Measurements from ENCODE around the gene HDAC9.

The HDAC9 gene

GRCh38 chr7:18831419-18831818 is 335.9 kb downstream of the HDAC9 start:
- no peak for TF ChIP-seq RARB (CRISPR knock-in tag; IDR thresholded peaks at IDR 0.05)
- no peak for TF ChIP-seq GLIS3 (CRISPR knock-in tag; IDR thresholded peaks at IDR 0.05)
- no peak for TF ChIP-seq ZNF565 (CRISPR knock-in tag; conservative IDR thresholded peaks at IDR 0.05; ENCODE audit: low read depth)
- TF ChIP-seq, protein P1, sequence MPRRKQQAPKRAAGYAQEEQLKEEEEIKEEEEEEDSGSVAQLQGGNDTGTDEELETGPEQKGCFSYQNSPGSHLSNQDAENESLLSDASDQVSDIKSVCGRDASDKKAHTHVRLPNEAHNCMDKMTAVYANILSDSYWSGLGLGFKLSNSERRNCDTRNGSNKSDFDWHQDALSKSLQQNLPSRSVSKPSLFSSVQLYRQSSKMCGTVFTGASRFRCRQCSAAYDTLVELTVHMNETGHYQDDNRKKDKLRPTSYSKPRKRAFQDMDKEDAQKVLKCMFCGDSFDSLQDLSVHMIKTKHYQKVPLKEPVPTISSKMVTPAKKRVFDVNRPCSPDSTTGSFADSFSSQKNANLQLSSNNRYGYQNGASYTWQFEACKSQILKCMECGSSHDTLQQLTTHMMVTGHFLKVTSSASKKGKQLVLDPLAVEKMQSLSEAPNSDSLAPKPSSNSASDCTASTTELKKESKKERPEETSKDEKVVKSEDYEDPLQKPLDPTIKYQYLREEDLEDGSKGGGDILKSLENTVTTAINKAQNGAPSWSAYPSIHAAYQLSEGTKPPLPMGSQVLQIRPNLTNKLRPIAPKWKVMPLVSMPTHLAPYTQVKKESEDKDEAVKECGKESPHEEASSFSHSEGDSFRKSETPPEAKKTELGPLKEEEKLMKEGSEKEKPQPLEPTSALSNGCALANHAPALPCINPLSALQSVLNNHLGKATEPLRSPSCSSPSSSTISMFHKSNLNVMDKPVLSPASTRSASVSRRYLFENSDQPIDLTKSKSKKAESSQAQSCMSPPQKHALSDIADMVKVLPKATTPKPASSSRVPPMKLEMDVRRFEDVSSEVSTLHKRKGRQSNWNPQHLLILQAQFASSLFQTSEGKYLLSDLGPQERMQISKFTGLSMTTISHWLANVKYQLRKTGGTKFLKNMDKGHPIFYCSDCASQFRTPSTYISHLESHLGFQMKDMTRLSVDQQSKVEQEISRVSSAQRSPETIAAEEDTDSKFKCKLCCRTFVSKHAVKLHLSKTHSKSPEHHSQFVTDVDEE (CRISPR knock-in tag; IDR thresholded peaks at IDR 0.05) = no peak
- TF ChIP-seq, protein P2, sequence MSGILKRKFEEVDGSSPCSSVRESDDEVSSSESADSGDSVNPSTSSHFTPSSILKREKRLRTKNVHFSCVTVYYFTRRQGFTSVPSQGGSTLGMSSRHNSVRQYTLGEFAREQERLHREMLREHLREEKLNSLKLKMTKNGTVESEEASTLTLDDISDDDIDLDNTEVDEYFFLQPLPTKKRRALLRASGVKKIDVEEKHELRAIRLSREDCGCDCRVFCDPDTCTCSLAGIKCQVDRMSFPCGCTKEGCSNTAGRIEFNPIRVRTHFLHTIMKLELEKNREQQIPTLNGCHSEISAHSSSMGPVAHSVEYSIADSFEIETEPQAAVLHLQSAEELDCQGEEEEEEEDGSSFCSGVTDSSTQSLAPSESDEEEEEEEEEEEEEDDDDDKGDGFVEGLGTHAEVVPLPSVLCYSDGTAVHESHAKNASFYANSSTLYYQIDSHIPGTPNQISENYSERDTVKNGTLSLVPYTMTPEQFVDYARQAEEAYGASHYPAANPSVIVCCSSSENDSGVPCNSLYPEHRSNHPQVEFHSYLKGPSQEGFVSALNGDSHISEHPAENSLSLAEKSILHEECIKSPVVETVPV (CRISPR knock-in tag; IDR thresholded peaks at IDR 0.05) = no peak
- TF ChIP-seq PPARA (CRISPR knock-in tag; IDR thresholded peaks at IDR 0.05; ENCODE audit: borderline replicate concordance) = no peak
- no peak for TF ChIP-seq ARNTL (CRISPR knock-in tag; IDR thresholded peaks at IDR 0.05; ENCODE audit: borderline replicate concordance, low read depth)
- TF ChIP-seq CREB5 (CRISPR knock-in tag; IDR thresholded peaks at IDR 0.05; ENCODE audit: low read depth) = no peak
- TF ChIP-seq CSDC2 (CRISPR knock-in tag; IDR thresholded peaks at IDR 0.05) = no peak
- TF ChIP-seq, protein P3, sequence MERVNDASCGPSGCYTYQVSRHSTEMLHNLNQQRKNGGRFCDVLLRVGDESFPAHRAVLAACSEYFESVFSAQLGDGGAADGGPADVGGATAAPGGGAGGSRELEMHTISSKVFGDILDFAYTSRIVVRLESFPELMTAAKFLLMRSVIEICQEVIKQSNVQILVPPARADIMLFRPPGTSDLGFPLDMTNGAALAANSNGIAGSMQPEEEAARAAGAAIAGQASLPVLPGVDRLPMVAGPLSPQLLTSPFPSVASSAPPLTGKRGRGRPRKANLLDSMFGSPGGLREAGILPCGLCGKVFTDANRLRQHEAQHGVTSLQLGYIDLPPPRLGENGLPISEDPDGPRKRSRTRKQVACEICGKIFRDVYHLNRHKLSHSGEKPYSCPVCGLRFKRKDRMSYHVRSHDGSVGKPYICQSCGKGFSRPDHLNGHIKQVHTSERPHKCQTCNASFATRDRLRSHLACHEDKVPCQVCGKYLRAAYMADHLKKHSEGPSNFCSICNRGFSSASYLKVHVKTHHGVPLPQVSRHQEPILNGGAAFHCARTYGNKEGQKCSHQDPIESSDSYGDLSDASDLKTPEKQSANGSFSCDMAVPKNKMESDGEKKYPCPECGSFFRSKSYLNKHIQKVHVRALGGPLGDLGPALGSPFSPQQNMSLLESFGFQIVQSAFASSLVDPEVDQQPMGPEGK (CRISPR knock-in tag; IDR thresholded peaks at IDR 0.05; ENCODE audit: borderline replicate concordance) = no peak
- TF ChIP-seq, protein P4, sequence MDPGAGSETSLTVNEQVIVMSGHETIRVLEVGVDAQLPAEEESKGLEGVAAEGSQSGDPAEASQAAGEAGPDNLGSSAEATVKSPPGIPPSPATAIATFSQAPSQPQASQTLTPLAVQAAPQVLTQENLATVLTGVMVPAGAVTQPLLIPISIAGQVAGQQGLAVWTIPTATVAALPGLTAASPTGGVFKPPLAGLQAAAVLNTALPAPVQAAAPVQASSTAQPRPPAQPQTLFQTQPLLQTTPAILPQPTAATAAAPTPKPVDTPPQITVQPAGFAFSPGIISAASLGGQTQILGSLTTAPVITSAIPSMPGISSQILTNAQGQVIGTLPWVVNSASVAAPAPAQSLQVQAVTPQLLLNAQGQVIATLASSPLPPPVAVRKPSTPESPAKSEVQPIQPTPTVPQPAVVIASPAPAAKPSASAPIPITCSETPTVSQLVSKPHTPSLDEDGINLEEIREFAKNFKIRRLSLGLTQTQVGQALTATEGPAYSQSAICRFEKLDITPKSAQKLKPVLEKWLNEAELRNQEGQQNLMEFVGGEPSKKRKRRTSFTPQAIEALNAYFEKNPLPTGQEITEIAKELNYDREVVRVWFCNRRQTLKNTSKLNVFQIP (CRISPR knock-in tag; IDR thresholded peaks at IDR 0.05; ENCODE audit: borderline replicate concordance, low read depth) = no peak
- TF ChIP-seq OSR1 (CRISPR knock-in tag; IDR thresholded peaks at IDR 0.05) = no peak
- no peak for TF ChIP-seq ZC3H10 (CRISPR knock-in tag; IDR thresholded peaks at IDR 0.05)
- no peak for TF ChIP-seq BACH2 (CRISPR knock-in tag; IDR thresholded peaks at IDR 0.05; ENCODE audit: borderline replicate concordance)
- TF ChIP-seq SNAI2 (CRISPR knock-in tag; IDR thresholded peaks at IDR 0.05) = no peak
- ATAC-seq = no peak

DNA sequence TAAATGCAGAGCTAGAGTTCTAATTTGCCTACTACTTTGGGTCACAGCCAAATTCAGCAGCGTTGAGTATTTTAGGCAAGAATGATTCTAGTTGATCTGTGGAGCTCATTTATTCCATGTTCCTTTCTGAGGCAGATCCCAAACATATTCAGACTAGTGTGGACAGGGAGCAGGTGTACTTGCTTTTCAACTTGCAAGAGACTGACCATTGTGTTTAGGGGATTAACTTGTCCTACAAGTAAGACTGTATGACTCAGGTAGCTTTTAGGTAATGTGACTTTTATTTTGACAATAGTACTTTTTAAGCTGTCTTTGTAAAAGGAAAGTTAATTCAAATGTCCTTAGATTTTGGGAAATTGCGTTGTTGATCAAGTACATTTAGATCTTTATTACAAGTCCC is 336.4 kb downstream of the HDAC9 start:
- TF ChIP-seq CSDC2 (CRISPR knock-in tag; IDR thresholded peaks at IDR 0.05) (no peak), ZFP3 (CRISPR knock-in tag; IDR thresholded peaks at IDR 0.05) (no peak), TOX (CRISPR knock-in tag; IDR thresholded peaks at IDR 0.05; ENCODE audit: borderline replicate concordance) (no peak), OSR1 (CRISPR knock-in tag; IDR thresholded peaks at IDR 0.05) (no peak), RARB (CRISPR knock-in tag; IDR thresholded peaks at IDR 0.05) (no peak), ISL1 (CRISPR knock-in tag; IDR thresholded peaks at IDR 0.05) (no peak), PPARA (CRISPR knock-in tag; IDR thresholded peaks at IDR 0.05; ENCODE audit: borderline replicate concordance) (no peak), GLIS3 (CRISPR knock-in tag; IDR thresholded peaks at IDR 0.05) (no peak), ARNTL (CRISPR knock-in tag; IDR thresholded peaks at IDR 0.05; ENCODE audit: borderline replicate concordance, low read depth) (no peak), ESRRG (CRISPR knock-in tag; IDR thresholded peaks at IDR 0.05) (no peak), ZNF8 (CRISPR knock-in tag; IDR thresholded peaks at IDR 0.05) (no peak), CREB5 (CRISPR knock-in tag; IDR thresholded peaks at IDR 0.05; ENCODE audit: low read depth) (no peak), SNAI2 (CRISPR knock-in tag; IDR thresholded peaks at IDR 0.05) (no peak), ZFP30 (CRISPR knock-in tag; IDR thresholded peaks at IDR 0.05) (no peak), ZNF565 (CRISPR knock-in tag; conservative IDR thresholded peaks at IDR 0.05; ENCODE audit: low read depth) (no peak)
- TF ChIP-seq, protein P3 (CRISPR knock-in tag; IDR thresholded peaks at IDR 0.05; ENCODE audit: borderline replicate concordance) = no peak
- TF ChIP-seq, protein P4 (CRISPR knock-in tag; IDR thresholded peaks at IDR 0.05; ENCODE audit: borderline replicate concordance, low read depth) = no peak
- TF ChIP-seq, protein P2 (CRISPR knock-in tag; IDR thresholded peaks at IDR 0.05) = no peak
- no peak for ATAC-seq

Measured in SK-N-SH treated with all-trans-retinoic acid at 6 μM for 48 hours (cell line).